DND-41 (cell line): ENCODE data around the gene MECP2.
"Not testable (repeated sequence)": the region's sequence is repeated elsewhere in the genome, so short reads cannot be mapped to it uniquely, and the experiment has no call there.

Experiments used
- ATAC-seq: fragments of 200-7000 bp; cut with Tn5 transposase; 3 replicates; pipeline ENCODE4 v1.9.1; 2021; ENCODE audit warnings: low read depth; ENCODE audit not compliant: insufficient read depth
- DNase-seq: peaks from one replicate; pipeline ENCODE4 v3.0.0-alpha.2; 2020
- H2AFZ ChIP-seq: 2 replicates; pipeline ENCODE4 v1.6.0; 2012; ENCODE audit warnings: low read depth, low read length
- H3K27ac ChIP-seq: 2 replicates; pipeline ENCODE4 v1.5.1; 2012; ENCODE audit warnings: low read length, inconsistent platforms
- H3K27me3 ChIP-seq: fragments of 200-600 bp; sonication (generic); 2 replicates; pipeline ENCODE4 v1.6.0; 2012; ENCODE audit warnings: low read length, mild to moderate bottlenecking, inconsistent platforms; ENCODE audit not compliant: insufficient read depth, poor library complexity
- H3K36me3 ChIP-seq: 2 replicates; pipeline ENCODE4 v1.5.1; 2012; ENCODE audit warnings: low read length, inconsistent platforms; ENCODE audit not compliant: insufficient read depth
- H3K4me1 ChIP-seq: 2 replicates; pipeline ENCODE4 v1.5.1; 2012; ENCODE audit warnings: mild to moderate bottlenecking, low read length; ENCODE audit not compliant: insufficient read depth
- H3K4me2 ChIP-seq: 2 replicates; pipeline ENCODE4 v1.6.0; 2012; ENCODE audit warnings: mild to moderate bottlenecking, moderate library complexity, low read length, inconsistent platforms; ENCODE audit not compliant: insufficient read depth
- H3K4me3 ChIP-seq, 2 experiments: fragments of 200-600 bp in 1 of 2; shearing (Covaris generic) in 1 of 2; 2 replicates each; pipeline ENCODE4 v1.5.1; 2012 to 2016; ENCODE audit warnings: inconsistent platforms in 2 of 2, low read length in 2 of 2, mild to moderate bottlenecking in 2 of 2, low read depth in 1 of 2, moderate library complexity in 1 of 2
- H3K79me2 ChIP-seq: 2 replicates; pipeline ENCODE4 v1.6.0; 2012; ENCODE audit warnings: low read length, inconsistent platforms; ENCODE audit not compliant: insufficient read depth
- H3K9ac ChIP-seq: 2 replicates; pipeline ENCODE4 v1.6.0; 2012; ENCODE audit warnings: low read depth, mild to moderate bottlenecking, inconsistent platforms, low read length, moderate library complexity
- H3K9me3 ChIP-seq: 2 replicates; pipeline ENCODE4 v1.5.1; 2012; ENCODE audit warnings: low read length, moderate library complexity, mild to moderate bottlenecking, inconsistent platforms; ENCODE audit not compliant: insufficient read depth, severe bottlenecking
- H4K20me1 ChIP-seq: 2 replicates; pipeline ENCODE4 v1.6.0; 2012; ENCODE audit warnings: low read length; ENCODE audit not compliant: insufficient read depth
- CTCF ChIP-seq: IDR thresholded peaks from 2 replicates; pipeline ENCODE4 v1.5.1; 2012; ENCODE audit warnings: borderline replicate concordance, low read length, moderate library complexity, mild to moderate bottlenecking; ENCODE audit not compliant: poor library complexity, severe bottlenecking; ENCODE audit errors: extremely low read depth
- EZH2 ChIP-seq: IDR thresholded peaks from 3 replicates; pipeline ENCODE4 v1.6.1; 2012; ENCODE audit warnings: borderline replicate concordance, low read depth, mild to moderate bottlenecking, moderate library complexity, low read length, inconsistent platforms; ENCODE audit not compliant: severe bottlenecking

The MECP2 gene

DNA sequence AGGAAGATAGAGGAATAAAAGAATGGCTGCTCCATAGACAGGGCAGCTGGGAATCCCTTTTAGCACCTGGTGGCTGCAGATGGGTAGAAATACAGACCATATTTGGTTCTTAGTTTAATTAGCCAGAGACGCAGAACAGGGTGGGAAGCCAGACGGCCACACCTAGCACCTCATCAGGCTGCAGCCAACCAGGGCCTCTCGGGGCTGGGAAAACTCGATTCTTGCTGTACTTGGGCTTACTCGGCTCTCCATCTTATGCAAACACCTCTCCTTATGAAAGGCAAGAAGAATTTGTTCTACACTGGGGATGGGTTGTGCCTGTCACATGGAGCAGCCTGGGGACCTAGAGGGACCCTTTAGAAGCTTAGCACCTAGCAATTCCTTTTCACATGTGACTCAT, 97.5 kb downstream of the MECP2 start:
- no peak overlapping the region for H3K4me2 ChIP-seq
- H3K4me3 ChIP-seq = no peak overlapping the region
- no peaks in the 10 kb centered on the region for H3K79me2 ChIP-seq
- no peak overlapping the region for H2AFZ ChIP-seq
- H3K9ac ChIP-seq = no peak overlapping the region
- H3K9me3 ChIP-seq = no peaks in the 10 kb centered on the region
- ATAC-seq = no peak
- no peak overlapping the region for H3K27ac ChIP-seq
- peaks cover 2% of the 10 kb centered on the region; the same call in 1 of the 2 replicates for H3K4me1 ChIP-seq
- H3K27me3 ChIP-seq = no peaks in the 10 kb centered on the region
- H3K36me3 ChIP-seq = no peaks in the 10 kb centered on the region
- no peak for DNase-seq
- H4K20me1 ChIP-seq = no peaks in the 10 kb centered on the region
- TF ChIP-seq EZH2 = no peak
- no peak for TF ChIP-seq CTCF

DNA sequence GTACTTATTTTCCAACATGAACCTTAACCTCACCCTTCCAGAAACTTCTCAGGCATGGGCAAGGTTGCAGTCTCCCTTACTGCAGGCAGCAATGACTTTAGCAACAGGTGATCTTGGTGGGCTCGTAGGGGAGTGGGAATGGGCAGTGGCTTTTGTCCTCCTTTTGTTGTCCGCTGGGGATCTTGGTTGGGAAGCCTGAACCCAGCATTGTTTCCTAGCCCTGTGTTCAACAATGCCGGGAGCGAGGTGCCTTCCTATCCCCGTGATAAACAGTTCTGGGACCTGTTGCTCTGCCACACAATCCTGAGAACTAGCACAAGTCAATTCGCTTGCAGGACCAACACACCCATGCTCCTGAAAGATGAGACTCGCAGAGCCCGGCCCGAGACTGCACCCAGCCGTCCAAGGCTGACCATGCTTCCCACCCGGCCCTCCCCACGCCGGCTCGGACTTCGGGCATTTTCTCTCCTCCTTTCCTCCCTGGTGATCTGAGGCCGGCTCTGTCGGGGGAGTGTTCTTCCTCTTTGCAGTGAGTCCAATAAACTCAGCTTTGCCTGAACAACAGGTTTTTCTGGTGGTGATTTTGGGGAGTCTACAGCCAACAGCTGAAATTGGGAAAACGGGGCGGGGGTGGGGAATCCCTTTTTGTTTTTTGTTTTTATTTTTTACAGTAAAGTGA, 98.0 kb downstream of the MECP2 start:
- Histone ChIP-seq H3K27me3 (no peaks in the 10 kb centered on the region), H3K4me2 (no peak overlapping the region), H2AFZ (no peak overlapping the region), H3K36me3 (no peaks in the 10 kb centered on the region), H4K20me1 (no peaks in the 10 kb centered on the region), H3K4me1 (peaks cover 2% of the 10 kb centered on the region; the same call in 1 of the 2 replicates), H3K9me3 (no peaks in the 10 kb centered on the region), H3K27ac (no peak overlapping the region), H3K9ac (no peak overlapping the region), H3K79me2 (no peaks in the 10 kb centered on the region), H3K4me3 (no peak overlapping the region)
- no peak for DNase-seq
- no peak for ATAC-seq
- TF ChIP-seq CTCF (no peak), EZH2 (no peak)

GRCh38 chrX:153995504-153995903, 102.0 kb downstream of the MECP2 start:
- no peaks in the 10 kb centered on the region for H3K9me3 ChIP-seq

DNA sequence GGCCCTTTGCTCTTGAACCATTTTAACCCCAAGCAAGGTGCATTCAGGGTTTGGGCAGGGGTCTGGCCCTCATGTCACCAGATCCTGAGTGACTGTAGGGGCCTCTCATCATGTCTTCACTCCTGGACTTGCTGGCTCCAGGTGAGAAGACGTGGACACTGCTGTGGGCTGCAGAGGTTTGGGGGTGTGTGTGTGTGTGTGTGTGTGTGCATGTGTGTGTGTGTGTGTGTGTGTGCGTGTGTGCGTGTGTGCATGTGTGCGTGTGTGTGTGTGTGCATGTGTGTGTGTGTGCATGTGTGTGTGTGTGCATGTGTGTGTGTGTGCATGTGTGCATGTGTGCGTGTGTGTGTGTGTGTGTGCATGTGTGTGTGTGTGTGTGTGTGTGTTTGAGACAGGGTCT, 103.1 kb downstream of the MECP2 start:
- H2AFZ ChIP-seq, H3K4me1 ChIP-seq, H4K20me1 ChIP-seq, H3K9me3 ChIP-seq, H3K4me2 ChIP-seq, H3K27ac ChIP-seq, H3K9ac ChIP-seq, H3K79me2 ChIP-seq, H3K27me3 ChIP-seq, H3K4me3 ChIP-seq, ATAC-seq, H3K36me3 ChIP-seq, DNase-seq: not testable (repeated sequence)

More at GRCh38 chrX:153995504-153995903, 102.0 kb downstream of the MECP2 start:
- no peak for TF ChIP-seq CTCF
- no peak for TF ChIP-seq EZH2
- DNase-seq (no peak), ATAC-seq (no peak)
- H3K79me2 ChIP-seq = no peaks in the 10 kb centered on the region
- no peak overlapping the region for H3K4me3 ChIP-seq
- H3K27ac ChIP-seq = no peak overlapping the region
- no peaks in the 10 kb centered on the region for H3K27me3 ChIP-seq
- H3K4me1 ChIP-seq = no peaks in the 10 kb centered on the region
- H2AFZ ChIP-seq = no peak overlapping the region
- no peaks in the 10 kb centered on the region for H4K20me1 ChIP-seq
- H3K36me3 ChIP-seq = no peaks in the 10 kb centered on the region
- no peak overlapping the region for H3K9ac ChIP-seq
- H3K4me2 ChIP-seq = no peak overlapping the region
